Ectodermal cell (in vitro differentiated cells): ENCODE results near the gene SLC25A36. TPM values are rescaled to one million over a fixed set of nuclear protein-coding genes. Genes with fewer than 3 reads are reported as not detected.

ENCODE experiments used
- H3K27ac ChIP-seq: 2 replicates; pipeline ENCODE4 v1.7.0; 2013; ENCODE audit warnings: mild to moderate bottlenecking, low read depth, low read length; ENCODE audit not compliant: insufficient read depth, poor library complexity, severe bottlenecking
- H3K27me3 ChIP-seq: 2 replicates; pipeline ENCODE4 v1.7.0; 2013; ENCODE audit warnings: mild to moderate bottlenecking, low read length; ENCODE audit not compliant: insufficient read depth, control insufficient read depth, poor library complexity, severe bottlenecking
- H3K36me3 ChIP-seq: one replicate; pipeline ENCODE4 v1.7.0; 2013; ENCODE audit warnings: low read length; ENCODE audit not compliant: control insufficient read depth, insufficient read depth
- H3K4me1 ChIP-seq: one replicate; pipeline ENCODE4 v1.7.0; 2013; ENCODE audit warnings: low read length; ENCODE audit not compliant: control insufficient read depth, insufficient read depth
- H3K4me3 ChIP-seq: 2 replicates; pipeline ENCODE4 v1.7.0; 2013; ENCODE audit warnings: low read depth, low read length, control low read depth; ENCODE audit not compliant: insufficient read depth
- H3K9me3 ChIP-seq: 2 replicates; pipeline ENCODE4 v1.7.0; 2013; ENCODE audit warnings: mild to moderate bottlenecking, low read length, moderate library complexity; ENCODE audit not compliant: control insufficient read depth
- WGBS, 2 experiments: methylation state at CpG; one replicate each; pipeline ENCODE4 v1.1.7; 2013; ENCODE audit warnings: missing lambda C conversion rate in 2 of 2; 5-methylcytosine and 5-hydroxymethylcytosine counted together
- polyA plus RNA-seq, 4 experiments: library from polyadenylated mRNA; stranded (reverse); fragments of 50-300 nt; gene quantifications; one replicate each; pipeline ENCODE4 v1.2.3, GENCODE V29; 2013

SLC25A36 gene
- 84.1 TPM for polyA plus RNA-seq (2013, experiment 1 of 4)
- 110 TPM for polyA plus RNA-seq (2013, experiment 2 of 4)
- polyA plus RNA-seq (2013, experiment 3 of 4): 91.3 TPM
- polyA plus RNA-seq (2013, experiment 4 of 4): 106 TPM

- Histone ChIP-seq H3K27me3 (no peaks in the 10 kb centered on the region), H3K4me1 (peaks cover 7% of the 10 kb centered on the region), H3K27ac (peak within 1 kb of the TSS; percentile 97), H3K9me3 (no peaks in the 10 kb centered on the region), H3K4me3 (peak within 1 kb of the TSS; percentile 77), H3K36me3 (no peaks in the 10 kb centered on the region)
- 0% methylated on average over 63 to 64 of the region's 72 CpGs for WGBS, 2 experiments
Measured at GRCh38 chr3:140941434-140942220, at the start of gene SLC25A36. Gene SLC25A36 (plus strand): TSS chr3:140941836. CDS start chr3:140942055, 219 bp downstream.

- H3K9me3 ChIP-seq: no peaks in the 10 kb centered on the region
- no peaks in the 10 kb centered on the region for H3K4me1 ChIP-seq
- H3K4me3 ChIP-seq: no peak overlapping the region
- no peaks in the 10 kb centered on the region for H3K27me3 ChIP-seq
- H3K27ac ChIP-seq: no peak overlapping the region
- H3K36me3 ChIP-seq: no peaks in the 10 kb centered on the region
- 55 to 61% methylated on average over 3 of the region's 3 CpGs for WGBS, 2 experiments
Measured at GRCh38 chr3:140896997-140897396, 44.6 kb upstream of the SLC25A36 start.

DNA sequence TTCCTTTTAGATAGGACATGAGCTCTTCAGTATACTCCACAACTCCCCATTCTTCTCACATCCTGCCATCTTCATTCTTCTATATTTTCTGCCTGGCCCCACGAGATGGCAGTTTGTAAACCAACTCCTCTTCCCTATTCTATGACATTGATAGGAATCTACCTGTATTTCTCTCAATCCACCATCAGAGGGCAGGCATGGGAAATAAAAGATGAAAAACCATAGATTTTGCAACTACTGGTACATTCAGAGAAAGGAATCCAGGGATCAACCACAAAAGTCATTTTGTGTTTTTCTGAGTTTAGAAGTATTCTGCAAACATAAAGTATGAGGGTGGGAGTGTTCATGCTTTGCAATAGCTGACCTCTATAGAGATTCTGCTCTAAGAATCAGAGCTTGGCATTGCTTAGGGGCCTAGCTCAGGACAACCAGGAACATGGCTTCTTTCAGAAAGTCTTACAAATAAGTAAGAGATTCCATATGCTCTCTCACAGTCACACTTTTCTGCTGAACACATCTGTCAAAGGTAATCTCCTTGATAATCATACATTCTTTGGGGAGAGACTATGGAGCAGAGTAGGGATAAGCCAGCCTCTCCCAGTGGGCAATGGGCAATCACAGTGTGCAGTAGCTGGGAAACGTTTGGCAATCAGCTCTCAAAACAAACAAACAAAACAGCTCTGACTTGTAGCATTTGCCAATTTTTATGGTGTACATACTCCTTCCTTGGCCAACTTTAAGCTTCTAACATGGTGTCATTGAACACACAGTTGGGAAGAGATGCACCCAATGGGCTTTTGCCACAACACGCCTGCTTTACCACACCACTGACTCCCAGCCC is 43.1 kb upstream of the SLC25A36 start:
- 68 to 75% methylated on average over 3 of the region's 3 CpGs for WGBS, 2 experiments
- no peak overlapping the region for H3K27ac ChIP-seq
- no peaks in the 10 kb centered on the region for H3K36me3 ChIP-seq
- no peaks in the 10 kb centered on the region for H3K9me3 ChIP-seq
- H3K27me3 ChIP-seq: no peaks in the 10 kb centered on the region
- H3K4me1 ChIP-seq: no peaks in the 10 kb centered on the region
- no peak overlapping the region for H3K4me3 ChIP-seq

DNA sequence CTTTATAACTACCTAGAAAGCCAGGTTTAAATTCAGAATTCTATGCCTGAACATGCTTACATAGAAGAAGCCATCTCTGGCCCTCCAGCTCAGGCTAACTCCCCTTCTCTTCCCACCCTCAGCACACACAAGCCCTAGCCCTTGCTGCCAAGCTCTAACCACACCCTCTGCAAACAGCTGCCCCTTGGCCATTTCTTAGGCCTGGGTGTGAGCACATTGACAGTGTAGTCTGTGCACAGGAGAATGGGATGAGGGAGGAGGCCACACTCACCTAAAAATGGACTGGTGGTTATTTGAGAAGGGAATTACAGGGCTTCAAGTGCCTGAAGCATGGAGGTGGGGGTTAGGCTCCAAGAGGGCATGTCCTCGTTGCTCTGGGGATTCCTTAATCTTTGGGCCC is 42.3 kb upstream of the SLC25A36 start:
- no peak overlapping the region for H3K27ac ChIP-seq
- H3K9me3 ChIP-seq: no peaks in the 10 kb centered on the region
- 92% methylated on average over 1 of the region's 1 CpG for WGBS, 2 experiments

DNA sequence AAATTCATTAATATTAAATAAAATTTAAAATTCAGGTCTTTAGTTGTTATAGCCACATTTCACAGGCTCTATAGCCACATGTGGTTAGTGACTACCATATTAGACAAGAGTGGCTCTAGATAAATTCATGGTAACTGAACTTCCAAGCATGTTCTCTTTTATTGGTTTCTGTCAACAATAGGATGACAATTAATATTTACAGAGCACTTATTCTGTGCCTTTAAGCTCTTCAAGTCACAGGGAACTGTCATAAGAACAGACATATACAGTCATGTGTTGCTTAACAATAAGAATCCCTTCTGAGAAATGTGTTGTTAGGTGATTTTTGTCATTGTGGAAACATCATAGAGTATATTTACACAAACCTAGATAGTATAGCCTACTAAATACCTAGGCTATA is 38.8 kb upstream of the SLC25A36 start:
- H3K27me3 ChIP-seq: peaks cover 4% of the 10 kb centered on the region
- no peaks in the 10 kb centered on the region for H3K4me1 ChIP-seq
- H3K27ac ChIP-seq: no peak overlapping the region
- no peak overlapping the region for H3K4me3 ChIP-seq
- H3K36me3 ChIP-seq: no peaks in the 10 kb centered on the region
- no peaks in the 10 kb centered on the region for H3K9me3 ChIP-seq

More for the DNA sequence above, 42.3 kb upstream of the SLC25A36 start:
- Histone ChIP-seq H3K36me3 (no peaks in the 10 kb centered on the region), H3K4me3 (no peak overlapping the region), H3K4me1 (no peaks in the 10 kb centered on the region), H3K27me3 (peaks cover 3% of the 10 kb centered on the region)

DNA sequence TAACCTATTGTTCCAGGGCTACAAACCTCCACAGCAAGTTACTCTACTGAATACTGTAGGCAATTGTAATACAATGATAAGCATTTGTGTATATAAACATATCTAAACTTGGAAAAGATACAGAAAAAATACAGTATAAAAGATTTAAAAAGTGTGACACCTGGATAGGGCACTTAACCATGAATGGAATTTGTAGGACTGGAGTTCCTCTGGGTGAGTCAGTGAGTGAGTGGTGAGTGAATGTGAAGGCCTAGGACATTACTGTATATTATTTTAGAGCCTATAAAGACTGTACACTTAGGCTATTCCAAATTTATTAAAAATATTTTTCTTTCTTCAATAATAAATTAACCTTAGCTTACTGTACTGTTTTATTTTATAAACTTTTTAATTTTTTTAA is 38.4 kb upstream of the SLC25A36 start:
- Histone ChIP-seq H3K4me1 (no peaks in the 10 kb centered on the region), H3K36me3 (no peaks in the 10 kb centered on the region), H3K9me3 (no peaks in the 10 kb centered on the region), H3K27ac (no peak overlapping the region), H3K27me3 (peaks cover 4% of the 10 kb centered on the region), H3K4me3 (no peak overlapping the region)

- Histone ChIP-seq H3K9me3 (no peaks in the 10 kb centered on the region), H3K4me1 (no peaks in the 10 kb centered on the region), H3K27ac (no peak overlapping the region), H3K36me3 (no peaks in the 10 kb centered on the region), H3K4me3 (no peak overlapping the region), H3K27me3 (peaks cover 4% of the 10 kb centered on the region)
- WGBS, 2 experiments: 81 to 100% methylated on average over 1 of the region's 1 CpG
Measured at GRCh38 chr3:140904521-140904920, 37.1 kb upstream of the SLC25A36 start.

GRCh38 chr3:140905559-140905958 is 36.1 kb upstream of the SLC25A36 start:
- no peak overlapping the region for H3K4me3 ChIP-seq
- no peaks in the 10 kb centered on the region for H3K4me1 ChIP-seq
- WGBS, 2 experiments: 94% methylated on average over 2 of the region's 2 CpGs
- H3K9me3 ChIP-seq: no peaks in the 10 kb centered on the region
- no peak overlapping the region for H3K27ac ChIP-seq
- H3K36me3 ChIP-seq: no peaks in the 10 kb centered on the region
- H3K27me3 ChIP-seq: peaks cover 4% of the 10 kb centered on the region

DNA sequence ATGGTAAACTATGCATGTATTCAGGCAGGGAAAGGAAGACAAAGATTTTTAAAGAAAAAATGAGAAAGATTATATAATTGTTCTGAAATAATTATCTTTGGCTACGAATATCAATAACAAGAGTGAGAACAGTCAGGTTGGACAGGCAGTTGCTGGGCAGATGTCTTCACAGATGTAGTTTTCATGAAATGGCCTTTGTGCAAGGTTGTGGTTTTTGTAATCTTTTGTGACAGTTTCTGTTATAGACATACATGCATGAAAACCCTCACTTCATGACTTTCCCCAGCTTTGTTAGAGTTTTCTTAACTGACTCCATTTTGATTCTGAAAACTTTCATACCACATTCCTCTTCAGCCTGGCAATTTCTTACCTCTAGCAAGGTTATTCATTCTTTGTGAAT is 34.9 kb upstream of the SLC25A36 start:
- Histone ChIP-seq H3K36me3 (no peaks in the 10 kb centered on the region), H3K27ac (no peak overlapping the region), H3K4me1 (no peaks in the 10 kb centered on the region), H3K9me3 (no peaks in the 10 kb centered on the region), H3K4me3 (no peak overlapping the region), H3K27me3 (peaks cover 4% of the 10 kb centered on the region)
- WGBS, 2 experiments: 94 to 100% methylated on average over 1 of the region's 1 CpG

DNA sequence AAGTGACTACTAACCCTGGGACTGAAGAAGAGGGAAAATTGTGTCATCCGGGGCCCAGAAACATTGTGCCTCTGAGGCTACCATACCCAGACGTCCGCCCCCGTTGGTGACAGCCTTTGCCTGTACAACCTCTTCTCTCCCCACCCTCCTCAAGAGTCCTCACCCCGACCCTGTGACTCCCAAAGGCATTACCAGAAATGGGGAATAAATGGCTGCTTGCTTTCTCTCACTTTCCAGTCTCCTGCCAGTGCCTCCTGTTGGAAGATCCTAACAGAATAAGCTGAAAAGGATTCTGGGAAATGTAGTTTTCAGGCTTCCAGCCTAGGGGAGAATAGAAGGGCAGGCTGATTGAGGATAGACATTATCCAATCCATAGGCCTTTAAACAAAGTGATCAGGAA is 30.8 kb upstream of the SLC25A36 start:
- peak overlapping the region; percentile 12 for H3K4me3 ChIP-seq

More for the DNA sequence above, 30.8 kb upstream of the SLC25A36 start:
- Histone ChIP-seq H3K27ac (no peak overlapping the region), H3K27me3 (no peaks in the 10 kb centered on the region), H3K9me3 (no peaks in the 10 kb centered on the region), H3K36me3 (no peaks in the 10 kb centered on the region), H3K4me1 (no peaks in the 10 kb centered on the region)
- 31 to 40% methylated on average over 5 of the region's 5 CpGs for WGBS, 2 experiments
